HG03432 (cell line): ENCODE data around the gene KLK10.
"Not testable (repeated sequence)": the region's sequence is repeated elsewhere in the genome, so short reads cannot be mapped to it uniquely, and the experiment has no call there.

ENCODE experiments used
- ATAC-seq: cut with Tn5 transposase; IDR thresholded peaks from one replicate; pipeline ENCODE4 v1.9.1; 2021; ENCODE audit warnings: mild to moderate bottlenecking, moderate library complexity; ENCODE audit not compliant: unreplicated experiment

KLK10 gene

GRCh38 chr19:51002542-51003311, 16.8 kb downstream of the KLK10 start:
- ATAC-seq = no peak

GRCh38 chr19:51002089-51002532, 17.4 kb downstream of the KLK10 start:
- no peak for ATAC-seq

- ATAC-seq = no peak
Observed at GRCh38 chr19:51001515-51001914, 18.0 kb downstream of the KLK10 start, which contains the start of gene KLK8. Gene KLK8, minus strand, starts transcription at chr19:51001604. Its CDS starts 437 bp downstream, at chr19:51001167.

- no peak for ATAC-seq
Observed at GRCh38 chr19:51000981-51001380, 18.5 kb downstream of the KLK10 start.

GRCh38 chr19:51000426-51000825, 19.1 kb downstream of the KLK10 start:
- no peak for ATAC-seq

GRCh38 chr19:50998686-50999085, 20.8 kb downstream of the KLK10 start:
- ATAC-seq = no peak

- ATAC-seq = no peak
Observed at GRCh38 chr19:50998061-50998460, 21.4 kb downstream of the KLK10 start.

- ATAC-seq = no peak
Observed at GRCh38 chr19:50994129-50994528, 25.4 kb downstream of the KLK10 start.

GRCh38 chr19:50992666-50993035, 26.9 kb downstream of the KLK10 start:
- ATAC-seq = no peak

GRCh38 chr19:50984416-50984815, 35.1 kb downstream of the KLK10 start:
- not testable (repeated sequence) for ATAC-seq

GRCh38 chr19:50983625-50984292, 35.8 kb downstream of the KLK10 start, which contains the start of gene KLK7:
Gene KLK7, minus strand, starts transcription at chr19:50983917. Its CDS starts 1,518 bp downstream, at chr19:50982399.
- ATAC-seq = no peak

GRCh38 chr19:50982186-50982585, 37.3 kb downstream of the KLK10 start:
- no peak for ATAC-seq

GRCh38 chr19:50981587-50982146, 37.8 kb downstream of the KLK10 start:
- no peak for ATAC-seq

- no peak for ATAC-seq
Observed at GRCh38 chr19:50980208-50980607, 39.3 kb downstream of the KLK10 start.

GRCh38 chr19:50979758-50980157, 39.8 kb downstream of the KLK10 start:
- no peak for ATAC-seq

- ATAC-seq = no peak
Observed at GRCh38 chr19:50978772-50979390, 40.6 kb downstream of the KLK10 start.

GRCh38 chr19:50977626-50978025, 41.9 kb downstream of the KLK10 start:
- no peak for ATAC-seq

GRCh38 chr19:50975766-50976165, 43.7 kb downstream of the KLK10 start:
- no peak for ATAC-seq

GRCh38 chr19:50974702-50975556, 44.6 kb downstream of the KLK10 start:
- ATAC-seq = no peak

- no peak for ATAC-seq
Observed at GRCh38 chr19:50972795-50973376, 46.6 kb downstream of the KLK10 start.
